Activated naive CD8-positive, alpha-beta T cell treated with anti-CD3 and anti-CD28 coated beads for 36 hours (primary cell): Measurements from ENCODE around the gene SLC19A1. TPM values are rescaled to one million over a fixed set of nuclear protein-coding genes. Genes with fewer than 3 reads are reported as not detected.
A peak's percentile ranks its signal among the peaks of the same experiment; 100 is the strongest.

Source experiments
- DNase-seq: peaks from one replicate; pipeline ENCODE4 v3.0.0; 2021
- H3K27ac Mint-ChIP-seq: one replicate; pipeline ENCODE4 v1.8.0; 2022; ENCODE audit warnings: mild to moderate bottlenecking, moderate library complexity, mixed read lengths
- H3K27me3 Mint-ChIP-seq: one replicate; pipeline ENCODE4 v1.8.0; 2022; ENCODE audit warnings: mild to moderate bottlenecking, mixed read lengths
- H3K36me3 Mint-ChIP-seq: one replicate; pipeline ENCODE4 v1.8.0; 2021; ENCODE audit warnings: mild to moderate bottlenecking, mixed read lengths
- H3K4me1 Mint-ChIP-seq: one replicate; pipeline ENCODE4 v1.8.0; 2021; ENCODE audit warnings: mixed read lengths
- H3K4me3 Mint-ChIP-seq: one replicate; pipeline ENCODE4 v1.8.0; 2022; ENCODE audit warnings: mild to moderate bottlenecking, moderate library complexity, mixed read lengths
- H3K9me3 Mint-ChIP-seq: one replicate; pipeline ENCODE4 v1.8.0; 2022; ENCODE audit warnings: mixed read lengths
- total RNA-seq, 2 experiments: library from RNA; stranded (reverse); gene quantifications; one replicate each; pipeline ENCODE4 v1.2.3, GENCODE V29; 2021

Gene SLC19A1
- total RNA-seq, 2 experiments from 2014 or later, result 63.2 to 64.0 TPM

- Mint-ChIP-seq H3K9me3 (no peaks in the 10 kb centered on the region), H3K27me3 (no peaks in the 10 kb centered on the region), H3K27ac (peak overlapping the region; percentile 93), H3K4me1 (peaks cover 22% of the 10 kb centered on the region), H3K36me3 (no peaks in the 10 kb centered on the region), H3K4me3 (peak overlapping the region; percentile 74)
- peak; percentile 78 for DNase-seq
These were observed 64.0 kb downstream of the SLC19A1 start for GRCh38 chr21:45478115-45478801.

GRCh38 chr21:45477176-45478114, 64.8 kb downstream of the SLC19A1 start:
- no peaks in the 10 kb centered on the region for H3K36me3 Mint-ChIP-seq

GRCh38 chr21:45476582-45476981, 65.7 kb downstream of the SLC19A1 start:
- Mint-ChIP-seq H3K36me3 (no peaks in the 10 kb centered on the region), H3K4me1 (peaks cover 17% of the 10 kb centered on the region), H3K27ac (peak overlapping the region; percentile 0), H3K4me3 (no peak overlapping the region), H3K27me3 (no peaks in the 10 kb centered on the region), H3K9me3 (no peaks in the 10 kb centered on the region)
- no peak for DNase-seq

More at GRCh38 chr21:45477176-45478114, 64.8 kb downstream of the SLC19A1 start:
- DNase-seq, result no peak
- Mint-ChIP-seq H3K9me3 (no peaks in the 10 kb centered on the region), H3K4me3 (peak overlapping the region; percentile 74), H3K27ac (peak overlapping the region; percentile 93), H3K27me3 (no peaks in the 10 kb centered on the region), H3K4me1 (peaks cover 19% of the 10 kb centered on the region)

DNA sequence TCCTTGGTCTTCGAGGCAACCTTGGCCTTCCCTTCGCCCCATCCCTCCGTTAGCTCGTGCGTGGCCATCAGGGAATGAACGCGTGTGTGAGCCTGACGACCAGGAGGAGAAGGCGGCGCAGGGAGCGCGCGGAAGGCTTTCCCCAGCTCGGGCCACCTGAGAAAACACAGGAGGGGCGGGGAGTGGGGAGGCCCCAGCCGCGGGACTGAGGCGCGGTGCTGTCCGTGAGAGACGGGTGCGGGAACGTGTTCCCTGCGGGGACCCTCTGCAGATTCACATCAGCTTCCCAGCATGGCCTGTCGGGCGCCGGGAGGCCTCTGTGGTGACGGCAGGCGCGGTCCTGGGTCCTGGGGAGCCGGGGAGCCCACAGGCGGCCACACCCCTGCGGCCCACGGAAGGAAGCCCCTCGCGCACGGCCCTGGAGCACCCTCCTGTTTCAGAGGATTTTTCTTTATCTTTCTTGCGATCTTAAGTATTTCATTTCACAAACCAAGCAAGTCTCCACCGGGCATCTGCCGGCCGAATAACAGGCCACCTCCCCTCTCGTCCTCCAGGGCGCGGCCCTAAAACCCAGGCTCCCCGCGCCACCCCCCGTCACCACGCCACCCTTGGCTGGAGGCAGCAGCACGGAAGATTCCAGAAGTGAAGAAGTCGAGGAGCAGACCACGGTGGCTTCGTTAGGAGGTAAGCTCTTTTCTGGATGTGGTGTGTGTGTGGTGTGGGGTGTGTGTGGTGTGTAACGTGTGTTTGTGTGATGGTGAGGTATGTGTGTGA, 66.3 kb downstream of the SLC19A1 start:
- Mint-ChIP-seq H3K4me3 (no peak overlapping the region), H3K4me1 (peaks cover 21% of the 10 kb centered on the region), H3K27ac (no peak overlapping the region), H3K27me3 (no peaks in the 10 kb centered on the region), H3K9me3 (no peaks in the 10 kb centered on the region), H3K36me3 (no peaks in the 10 kb centered on the region)
- no peak for DNase-seq

DNA sequence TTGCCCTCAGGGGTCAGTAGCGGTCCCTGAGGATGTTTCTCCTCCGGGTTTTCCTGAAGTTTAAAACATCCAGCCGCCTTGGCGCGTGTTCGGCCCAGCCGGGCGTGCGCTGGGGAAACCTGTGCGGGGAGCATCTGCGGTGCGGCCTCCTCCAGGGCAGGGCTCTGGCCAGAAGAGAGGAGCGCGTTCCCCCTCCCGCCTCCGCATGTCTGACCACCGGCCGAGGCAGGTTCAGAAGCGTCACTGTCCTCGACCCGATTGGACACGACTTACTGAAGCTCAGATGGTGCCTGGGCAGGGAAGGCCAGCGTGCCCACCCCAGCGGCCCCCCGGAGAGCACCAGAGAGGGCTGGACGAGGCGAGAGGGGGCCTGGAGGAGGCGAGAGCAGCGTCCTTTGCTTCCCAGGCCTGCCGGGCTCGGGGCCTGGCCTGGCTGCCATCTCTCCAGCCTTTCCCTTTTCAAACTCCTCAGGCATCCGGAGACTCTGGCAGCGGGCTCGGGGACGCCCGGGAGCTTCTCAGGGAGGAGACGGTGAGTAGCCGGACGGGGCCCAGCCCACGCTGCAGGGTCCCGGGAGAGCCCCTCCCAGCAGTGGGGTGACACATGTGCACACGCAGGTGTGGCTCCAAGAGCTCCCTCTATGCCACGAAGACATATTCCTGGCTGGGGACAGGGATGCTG, 67.1 kb downstream of the SLC19A1 start:
- no peak overlapping the region for H3K27ac Mint-ChIP-seq
- H3K9me3 Mint-ChIP-seq, result no peaks in the 10 kb centered on the region
- H3K27me3 Mint-ChIP-seq, result no peaks in the 10 kb centered on the region
- peaks cover 25% of the 10 kb centered on the region for H3K4me1 Mint-ChIP-seq
- no peaks in the 10 kb centered on the region for H3K36me3 Mint-ChIP-seq
- no peak overlapping the region for H3K4me3 Mint-ChIP-seq
- DNase-seq, result no peak

DNA sequence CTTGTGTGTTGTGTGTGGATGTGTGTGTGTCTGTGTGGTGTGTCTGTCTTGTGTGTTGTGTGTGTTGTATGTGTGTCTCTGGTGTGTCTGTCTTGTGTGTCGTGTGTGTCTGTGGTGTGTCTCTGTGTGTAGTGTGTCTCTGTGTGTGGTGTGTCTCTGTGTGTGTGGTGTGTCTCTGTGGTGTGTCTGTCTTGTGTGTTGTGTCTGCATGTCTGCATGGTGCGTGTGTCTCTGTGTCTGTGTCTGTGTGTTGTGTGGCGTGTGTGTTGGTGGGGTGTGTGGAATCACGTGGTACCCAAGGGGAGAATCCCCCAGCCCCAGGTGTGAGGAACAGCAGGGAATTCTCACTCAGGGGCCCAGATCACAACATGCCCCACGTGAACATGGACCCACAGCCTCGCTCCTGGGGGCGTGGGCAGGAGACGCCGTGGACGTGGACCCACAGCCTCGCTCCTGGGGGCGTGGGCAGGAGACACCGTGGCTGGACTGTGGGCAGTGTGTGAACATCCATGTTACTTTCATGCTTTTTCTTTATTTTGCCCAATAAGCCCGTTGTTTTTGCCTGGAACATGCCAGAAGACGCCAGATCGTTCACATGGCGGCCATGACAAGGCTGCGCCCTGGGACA, 67.8 kb downstream of the SLC19A1 start:
- Mint-ChIP-seq H3K27ac (no peak overlapping the region), H3K36me3 (no peaks in the 10 kb centered on the region), H3K4me1 (peaks cover 25% of the 10 kb centered on the region), H3K4me3 (no peak overlapping the region), H3K27me3 (no peaks in the 10 kb centered on the region), H3K9me3 (no peaks in the 10 kb centered on the region)
- no peak for DNase-seq

DNA sequence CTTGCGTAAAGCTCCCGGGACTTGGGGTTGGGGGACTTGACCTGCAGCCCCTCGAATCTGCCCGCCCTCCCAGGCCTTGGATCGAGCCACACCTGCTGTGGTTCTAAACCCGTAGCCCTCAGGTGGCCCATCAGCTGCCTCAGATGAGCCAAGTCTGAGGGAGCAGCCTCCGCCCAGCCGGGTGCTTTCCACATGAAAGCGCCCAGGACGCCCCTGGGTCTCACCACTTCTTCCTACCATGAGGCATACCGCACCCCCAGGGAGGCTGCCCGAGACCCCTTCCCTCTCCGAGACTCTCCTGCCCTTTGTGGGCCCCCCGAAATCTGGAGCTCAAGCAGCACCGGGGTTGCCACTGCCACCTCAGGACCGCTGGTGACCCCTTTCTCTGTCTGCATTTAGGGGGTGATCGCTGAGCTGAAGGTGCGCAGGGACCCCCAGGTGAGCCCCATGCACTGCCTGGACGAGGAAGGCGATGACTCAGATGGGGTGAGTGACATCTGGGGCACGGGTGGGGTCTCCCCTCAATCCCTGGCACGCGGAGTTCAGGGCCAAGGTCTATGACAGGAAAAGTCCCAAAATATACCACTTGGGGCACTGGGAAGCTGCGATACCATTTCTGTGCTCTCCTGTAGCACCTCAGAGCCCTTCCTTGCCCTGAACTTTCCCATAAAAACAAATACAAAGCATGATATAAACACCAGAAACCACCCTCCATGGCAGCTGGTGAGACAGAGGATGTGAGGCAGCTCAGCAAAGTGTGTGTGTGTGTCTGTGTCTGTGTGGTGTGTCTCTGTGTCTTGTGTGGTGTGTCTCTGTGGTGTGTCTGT, 68.5 kb downstream of the SLC19A1 start:
- Mint-ChIP-seq H3K4me3 (no peak overlapping the region), H3K27me3 (no peaks in the 10 kb centered on the region), H3K27ac (no peak overlapping the region), H3K4me1 (peaks cover 18% of the 10 kb centered on the region), H3K9me3 (no peaks in the 10 kb centered on the region), H3K36me3 (no peaks in the 10 kb centered on the region)
- no peak for DNase-seq

- no peak for DNase-seq
- Mint-ChIP-seq H3K36me3 (no peaks in the 10 kb centered on the region), H3K27me3 (no peaks in the 10 kb centered on the region), H3K9me3 (no peaks in the 10 kb centered on the region), H3K27ac (no peak overlapping the region), H3K4me1 (peaks cover 9% of the 10 kb centered on the region), H3K4me3 (no peak overlapping the region)
These were observed 69.5 kb downstream of the SLC19A1 start for GRCh38 chr21:45472445-45473365.

DNA sequence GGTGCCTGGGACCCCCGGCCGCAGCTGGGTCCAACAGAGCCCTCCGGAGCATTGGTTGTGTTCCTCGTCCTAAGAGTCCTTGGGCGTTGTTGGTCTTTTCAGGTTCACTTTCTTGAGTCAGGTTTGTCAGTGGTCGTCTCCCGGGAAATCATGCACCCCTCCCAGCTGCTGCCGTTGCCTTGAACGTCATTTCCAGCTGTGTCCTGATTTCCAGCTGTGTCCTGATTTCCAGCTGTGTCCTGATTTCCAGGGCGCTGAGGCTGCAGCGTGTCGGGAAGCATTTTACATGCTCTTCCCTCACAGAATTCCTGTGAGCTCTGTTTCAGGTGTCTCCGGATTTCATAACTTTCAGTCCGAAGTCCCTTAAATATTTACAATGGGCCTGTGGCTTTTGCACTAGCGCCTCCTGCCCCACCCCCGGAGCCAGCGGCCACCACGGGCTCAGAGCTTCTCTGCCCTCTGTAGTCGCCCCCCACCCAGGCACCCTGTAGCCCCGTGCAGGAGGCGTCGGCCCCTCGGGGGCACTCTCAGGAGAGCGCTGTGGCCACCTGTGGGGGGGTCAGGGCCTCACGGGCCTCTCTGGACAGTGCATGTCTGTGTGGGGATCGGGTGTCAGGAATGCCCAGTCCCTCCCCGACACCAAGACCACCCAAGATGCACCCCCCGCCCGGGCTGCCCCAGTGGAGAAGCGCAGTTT, 70.6 kb downstream of the SLC19A1 start:
- H3K27ac Mint-ChIP-seq, result no peak overlapping the region
- H3K9me3 Mint-ChIP-seq, result no peaks in the 10 kb centered on the region
- H3K4me1 Mint-ChIP-seq, result peaks cover 9% of the 10 kb centered on the region
- no peak overlapping the region for H3K4me3 Mint-ChIP-seq
- no peak for DNase-seq
- no peaks in the 10 kb centered on the region for H3K36me3 Mint-ChIP-seq
- H3K27me3 Mint-ChIP-seq, result no peaks in the 10 kb centered on the region

DNA sequence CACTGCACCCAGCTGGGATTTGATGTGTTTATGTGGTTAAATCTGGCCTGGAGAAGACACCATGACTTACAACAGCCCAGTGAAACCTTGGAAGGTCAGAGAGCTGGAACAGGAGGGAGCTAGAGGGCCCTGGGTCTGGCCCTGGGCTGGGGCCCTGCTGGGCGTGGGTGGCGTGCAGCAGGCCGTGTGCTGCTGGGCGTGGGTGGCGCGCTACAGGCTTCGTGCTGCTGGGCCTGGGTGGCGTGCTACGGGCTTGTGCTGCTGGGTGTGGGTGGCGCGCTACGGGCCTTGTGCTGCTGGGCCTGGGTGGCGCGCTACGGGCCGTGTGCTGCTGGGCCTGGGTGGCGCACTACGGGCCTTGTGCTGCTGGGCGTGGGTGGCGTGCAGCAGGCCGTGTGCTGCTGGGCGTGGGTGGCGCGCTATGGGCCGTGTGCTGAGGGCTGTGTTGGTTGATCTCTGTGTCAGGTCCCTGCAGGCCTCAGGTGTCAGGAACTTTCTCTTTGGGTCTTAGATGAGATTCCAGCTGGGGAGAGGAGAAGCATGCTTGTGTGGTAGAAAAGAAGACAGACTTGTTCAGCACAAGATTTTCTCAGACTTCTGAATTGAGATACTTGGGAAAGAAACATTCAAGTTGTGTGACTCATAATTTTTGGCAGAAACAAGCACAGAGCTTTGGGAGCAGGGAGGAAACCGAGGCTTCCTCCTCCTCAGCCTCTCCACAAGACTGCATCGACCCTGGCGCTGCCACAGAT, 71.3 kb downstream of the SLC19A1 start:
- Mint-ChIP-seq H3K36me3 (no peaks in the 10 kb centered on the region), H3K27ac (peak overlapping the region; percentile 2), H3K4me1 (peaks cover 9% of the 10 kb centered on the region), H3K9me3 (no peaks in the 10 kb centered on the region), H3K27me3 (no peaks in the 10 kb centered on the region), H3K4me3 (no peak overlapping the region)
- DNase-seq, result peak; percentile 40

DNA sequence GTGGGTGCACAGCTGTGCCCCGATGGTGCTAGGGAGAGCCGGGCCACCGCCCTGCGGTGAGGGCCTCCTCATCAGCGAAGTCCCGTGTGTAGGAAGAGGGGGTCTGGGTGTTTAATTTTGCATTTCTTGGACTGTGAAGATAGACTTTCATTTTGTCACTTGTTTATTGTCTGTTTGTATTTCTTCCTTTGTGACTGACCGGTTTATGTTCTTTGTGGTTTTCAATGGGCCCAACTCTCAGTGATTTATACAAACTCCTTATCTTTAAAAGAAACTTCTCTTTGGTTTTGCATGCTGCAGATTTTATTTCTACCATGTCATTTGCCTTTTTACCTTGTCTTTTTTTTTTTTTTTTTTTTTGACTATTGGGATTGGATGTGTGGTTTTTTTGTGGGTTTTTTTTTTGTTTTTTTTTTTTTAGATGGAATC, 72.1 kb downstream of the SLC19A1 start:
- H3K4me3 Mint-ChIP-seq, result no peak overlapping the region
- no peaks in the 10 kb centered on the region for H3K36me3 Mint-ChIP-seq
- peaks cover 9% of the 10 kb centered on the region for H3K4me1 Mint-ChIP-seq
- H3K9me3 Mint-ChIP-seq, result no peaks in the 10 kb centered on the region
- DNase-seq, result no peak
- no peaks in the 10 kb centered on the region for H3K27me3 Mint-ChIP-seq
- no peak overlapping the region for H3K27ac Mint-ChIP-seq
